ENCODE results near the gene MBOAT1.

- TF ChIP-seq POLR2A (IDR thresholded peaks at IDR 0.05) (no peak), CTCF (IDR thresholded peaks at IDR 0.05) (no peak), EP300 (IDR thresholded peaks at IDR 0.05) (no peak)
Observed at GRCh38 chr6:20118892-20119291, 93.4 kb downstream of the MBOAT1 start.
